Lower lobe of right lung (tissue), 2 donors: Measurements from ENCODE around the gene RASL11B. TPM values are rescaled to one million over a fixed set of nuclear protein-coding genes. Genes with fewer than 3 reads are reported as not detected.

ENCODE experiments used
- ATAC-seq, 2 donors: fragments of 200-7000 bp; cut with Tn5 transposase; one replicate each; pipeline ENCODE4 v1.9.1; 2020 to 2022; ENCODE audit warnings: mild to moderate bottlenecking in 2 of 2, moderate library complexity in 2 of 2
- DNase-seq: peaks from one replicate; pipeline ENCODE4 v3.0.0-alpha.2; 2020
- H3K27ac ChIP-seq: fragments of 200-600 bp; one replicate; pipeline ENCODE4 v1.8.0; 2022
- H3K27me3 ChIP-seq: fragments of 200-600 bp; one replicate; pipeline ENCODE4 v1.8.0; 2022; ENCODE audit warnings: low read depth
- H3K36me3 ChIP-seq: fragments of 200-600 bp; one replicate; pipeline ENCODE4 v1.8.0; 2022; ENCODE audit warnings: mild to moderate bottlenecking
- H3K4me1 ChIP-seq: fragments of 200-600 bp; one replicate; pipeline ENCODE4 v1.8.0; 2022
- H3K4me3 ChIP-seq: fragments of 200-600 bp; one replicate; pipeline ENCODE4 v1.8.0; 2022; ENCODE audit warnings: mild to moderate bottlenecking
- H3K9me3 ChIP-seq: fragments of 200-600 bp; one replicate; pipeline ENCODE4 v1.8.0; 2022
- CTCF ChIP-seq: fragments of 200-600 bp; IDR thresholded peaks from one replicate; pipeline ENCODE4 v1.8.0; 2022; ENCODE audit warnings: antibody characterized with exemption, mild to moderate bottlenecking
- intact Hi-C: fragments of 100-400 bp; cut with DNase I; formaldehyde crosslinking; loops from one replicate; pipeline ENCODE4 v1.11.0; 2022
- total RNA-seq: library from RNA; stranded (reverse); fragmentation: NEBNext Ultra II Directional; extraction: Animal tissue kit (Norgen Biotek cat#: 25700); gene quantifications from one replicate; pipeline ENCODE4 v1.2.1, GENCODE V29; 2021
- donor health status: DM: no; HTN: yes; CAD: no; lungs with severe emphysema.

Gene RASL11B
- total RNA-seq, 1 donor from 2014 or later, result 0.41 TPM

- no peak overlapping the region for H3K4me3 ChIP-seq
- no peak for ATAC-seq
- no peak overlapping the region for H3K27ac ChIP-seq
- no peaks in the 10 kb centered on the region for H3K27me3 ChIP-seq
- intact Hi-C loops, result no loop called here
- DNase-seq, result no peak
- H3K9me3 ChIP-seq, result no peaks in the 10 kb centered on the region
- no peaks in the 10 kb centered on the region for H3K36me3 ChIP-seq
- TF ChIP-seq CTCF, result no peak
- H3K4me1 ChIP-seq, result peaks cover 10% of the 10 kb centered on the region
These were observed 20.2 kb upstream of the RASL11B start for GRCh38 chr4:52841682-52842456.

- intact Hi-C loops, result no loop called here
- Histone ChIP-seq H3K27me3 (no peaks in the 10 kb centered on the region), H3K4me3 (no peak overlapping the region), H3K4me1 (peaks cover 10% of the 10 kb centered on the region), H3K9me3 (no peaks in the 10 kb centered on the region), H3K36me3 (no peaks in the 10 kb centered on the region), H3K27ac (no peak overlapping the region)
- no peak for TF ChIP-seq CTCF
- ATAC-seq (no peak), DNase-seq (no peak)
These were observed 19.3 kb upstream of the RASL11B start for GRCh38 chr4:52842792-52843191.

GRCh38 chr4:52843351-52843750, 18.8 kb upstream of the RASL11B start:
- Histone ChIP-seq H3K27me3 (no peaks in the 10 kb centered on the region), H3K36me3 (no peaks in the 10 kb centered on the region), H3K9me3 (no peaks in the 10 kb centered on the region), H3K27ac (no peak overlapping the region), H3K4me1 (peaks cover 10% of the 10 kb centered on the region), H3K4me3 (no peak overlapping the region)
- no peak for DNase-seq
- intact Hi-C loops, result no loop called here
- no peak for TF ChIP-seq CTCF
- ATAC-seq, result no peak

- Histone ChIP-seq H3K4me3 (no peak overlapping the region), H3K36me3 (no peaks in the 10 kb centered on the region), H3K9me3 (no peaks in the 10 kb centered on the region), H3K4me1 (peaks cover 10% of the 10 kb centered on the region), H3K27ac (no peak overlapping the region), H3K27me3 (no peaks in the 10 kb centered on the region)
- TF ChIP-seq CTCF, result no peak
- peak; percentile 50 for DNase-seq
- ATAC-seq, result peak; percentile 26 to 63
- intact Hi-C loops, result no loop called here
These were observed 18.2 kb upstream of the RASL11B start for GRCh38 chr4:52843958-52844357.

GRCh38 chr4:52844596-52844995, 17.5 kb upstream of the RASL11B start:
- intact Hi-C loops, result no loop called here
- H3K27me3 ChIP-seq, result no peaks in the 10 kb centered on the region
- no peak for TF ChIP-seq CTCF
- no peak overlapping the region for H3K4me3 ChIP-seq
- DNase-seq (no peak), ATAC-seq (no peak)
- H3K27ac ChIP-seq, result no peak overlapping the region
- peaks cover 10% of the 10 kb centered on the region for H3K4me1 ChIP-seq
- H3K36me3 ChIP-seq, result no peaks in the 10 kb centered on the region
- no peaks in the 10 kb centered on the region for H3K9me3 ChIP-seq
